ENCODE results near the gene FFAR3. TPM values are rescaled to one million over a fixed set of nuclear protein-coding genes. Genes with fewer than 3 reads are reported as not detected.

The FFAR3 gene
- total RNA-seq, 2 experiments from 2014 or later, result not detected

GRCh38 chr19:35363711-35364425 lies 5.6 kb downstream of the FFAR3 start:
- H3K27ac ChIP-seq (ENCODE audit: low read depth in 1 of 2, low read length in 2 of 2), result no peak overlapping the region
- TF ChIP-seq, protein P1, sequence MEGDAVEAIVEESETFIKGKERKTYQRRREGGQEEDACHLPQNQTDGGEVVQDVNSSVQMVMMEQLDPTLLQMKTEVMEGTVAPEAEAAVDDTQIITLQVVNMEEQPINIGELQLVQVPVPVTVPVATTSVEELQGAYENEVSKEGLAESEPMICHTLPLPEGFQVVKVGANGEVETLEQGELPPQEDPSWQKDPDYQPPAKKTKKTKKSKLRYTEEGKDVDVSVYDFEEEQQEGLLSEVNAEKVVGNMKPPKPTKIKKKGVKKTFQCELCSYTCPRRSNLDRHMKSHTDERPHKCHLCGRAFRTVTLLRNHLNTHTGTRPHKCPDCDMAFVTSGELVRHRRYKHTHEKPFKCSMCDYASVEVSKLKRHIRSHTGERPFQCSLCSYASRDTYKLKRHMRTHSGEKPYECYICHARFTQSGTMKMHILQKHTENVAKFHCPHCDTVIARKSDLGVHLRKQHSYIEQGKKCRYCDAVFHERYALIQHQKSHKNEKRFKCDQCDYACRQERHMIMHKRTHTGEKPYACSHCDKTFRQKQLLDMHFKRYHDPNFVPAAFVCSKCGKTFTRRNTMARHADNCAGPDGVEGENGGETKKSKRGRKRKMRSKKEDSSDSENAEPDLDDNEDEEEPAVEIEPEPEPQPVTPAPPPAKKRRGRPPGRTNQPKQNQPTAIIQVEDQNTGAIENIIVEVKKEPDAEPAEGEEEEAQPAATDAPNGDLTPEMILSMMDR (IDR thresholded peaks at IDR 0.05), result no peak
- intact Hi-C loops (cut with DNase I, micrococcal nuclease), result no loop called here
- no peaks in the 10 kb centered on the region for H3K27me3 ChIP-seq (ENCODE audit: control insufficient read depth in 1 of 2, insufficient read depth in 2 of 2, low read length in 2 of 2)
- no peaks in the 10 kb centered on the region for H3K36me3 ChIP-seq (ENCODE audit: insufficient read depth, low read length)
- Mint-ChIP-seq H3K27ac (no peak overlapping the region), H3K4me1 (ENCODE audit: low read depth) (no peaks in the 10 kb centered on the region), H3K36me3 (ENCODE audit: low read depth) (no peaks in the 10 kb centered on the region), H3K4me3 (no peak overlapping the region), H3K9me3 (no peaks in the 10 kb centered on the region), H3K27me3 (no peaks in the 10 kb centered on the region)
- no peaks in the 10 kb centered on the region for H3K4me1 ChIP-seq (ENCODE audit: insufficient read depth, low read length)
- H3K9me3 ChIP-seq (ENCODE audit: control insufficient read depth in 1 of 2, insufficient read depth in 1 of 2, low read length in 2 of 2), result no peaks in the 10 kb centered on the region
- ChIA-PET POLR2A (interaction anchor here (0.7 kb wide), 1 partner anchor 314 kb away, joined by 3 read pairs; no protein-coding TSS in a partner anchor), CTCF (interaction anchor here (1.5 kb wide), 1 partner anchor 11 kb away, joined by 3 read pairs; no protein-coding TSS in a partner anchor)
- DNase-seq, result no peak
- no peak overlapping the region for H3K4me3 ChIP-seq (ENCODE audit: low read length)
- no peak for ATAC-seq (ENCODE audit: poor library complexity)

DNA sequence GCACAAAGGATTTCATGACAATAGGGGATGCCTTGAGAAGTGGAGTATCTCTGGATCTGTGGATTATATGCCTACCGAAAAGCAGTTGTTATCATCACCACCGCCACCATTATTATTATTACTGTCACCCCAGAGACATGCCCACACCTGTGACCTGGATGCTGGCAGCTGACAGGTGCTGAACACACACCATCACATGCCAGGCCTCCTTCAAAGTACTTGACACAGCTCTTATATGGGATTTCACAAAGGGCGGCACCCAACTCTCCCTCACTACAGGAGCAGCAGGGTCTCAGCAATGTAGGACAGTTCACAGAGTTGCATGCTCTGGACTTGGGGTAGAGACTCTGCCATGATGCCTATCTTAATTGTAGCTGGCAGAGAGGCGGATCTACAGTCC lies 7.0 kb downstream of the FFAR3 start:
- Histone ChIP-seq H3K4me3 (ENCODE audit: low read length) (no peak overlapping the region), H3K4me1 (ENCODE audit: insufficient read depth, low read length) (no peaks in the 10 kb centered on the region), H3K27me3 (ENCODE audit: control insufficient read depth in 1 of 2, insufficient read depth in 2 of 2, low read length in 2 of 2) (no peaks in the 10 kb centered on the region), H3K36me3 (ENCODE audit: insufficient read depth, low read length) (no peaks in the 10 kb centered on the region), H3K9me3 (ENCODE audit: control insufficient read depth in 1 of 2, insufficient read depth in 1 of 2, low read length in 2 of 2) (no peaks in the 10 kb centered on the region), H3K27ac (ENCODE audit: low read depth in 1 of 2, low read length in 2 of 2) (no peak overlapping the region)
- no peak for DNase-seq
- Mint-ChIP-seq H3K36me3 (ENCODE audit: low read depth) (no peaks in the 10 kb centered on the region), H3K4me3 (no peak overlapping the region), H3K27me3 (no peaks in the 10 kb centered on the region), H3K4me1 (ENCODE audit: low read depth) (no peaks in the 10 kb centered on the region), H3K9me3 (no peaks in the 10 kb centered on the region), H3K27ac (no peak overlapping the region)
- POLR2A ChIA-PET, result no interaction called here
- TF ChIP-seq, protein P1 (IDR thresholded peaks at IDR 0.05), result no peak
- CTCF ChIA-PET, result interaction anchor here (1.5 kb wide), 1 partner anchor 12 kb away, joined by 3 read pairs; no protein-coding TSS in a partner anchor
- ATAC-seq (ENCODE audit: poor library complexity), result no peak
- intact Hi-C loops (cut with DNase I, micrococcal nuclease), result no loop called here

GRCh38 chr19:35368378-35368777 lies 10.1 kb downstream of the FFAR3 start:
- DNase-seq (no peak), ATAC-seq (ENCODE audit: poor library complexity) (no peak)
- H3K4me1 ChIP-seq (ENCODE audit: insufficient read depth, low read length), result no peaks in the 10 kb centered on the region
- H3K9me3 ChIP-seq (ENCODE audit: control insufficient read depth in 1 of 2, insufficient read depth in 1 of 2, low read length in 2 of 2), result no peaks in the 10 kb centered on the region
- no peaks in the 10 kb centered on the region for H3K27me3 ChIP-seq (ENCODE audit: control insufficient read depth in 1 of 2, insufficient read depth in 2 of 2, low read length in 2 of 2)
- no peak overlapping the region for H3K4me3 ChIP-seq (ENCODE audit: low read length)
- Mint-ChIP-seq H3K4me1 (ENCODE audit: low read depth) (no peaks in the 10 kb centered on the region), H3K4me3 (no peak overlapping the region), H3K36me3 (ENCODE audit: low read depth) (no peaks in the 10 kb centered on the region), H3K27ac (no peak overlapping the region), H3K27me3 (no peaks in the 10 kb centered on the region), H3K9me3 (no peaks in the 10 kb centered on the region)
- ChIA-PET CTCF (no interaction called here), POLR2A (no interaction called here)
- H3K27ac ChIP-seq (ENCODE audit: low read depth in 1 of 2, low read length in 2 of 2), result no peak overlapping the region
- TF ChIP-seq, protein P1 (IDR thresholded peaks at IDR 0.05), result no peak
- no peaks in the 10 kb centered on the region for H3K36me3 ChIP-seq (ENCODE audit: insufficient read depth, low read length)
- intact Hi-C loops (cut with DNase I, micrococcal nuclease), result no loop called here
